Heart left ventricle (tissue), 13 donors: ENCODE data around the gene PNMA6A.

Source experiments
- POLR2A ChIP-seq, 2 donors: fragments of 450-650 bp; IDR thresholded peaks; one replicate each; pipeline ENCODE4 v1.6.1; 2017; ENCODE audit warnings: antibody characterized with exemption in 2 of 2, mild to moderate bottlenecking in 2 of 2, moderate library complexity in 2 of 2
- TF ChIP-seq, protein P1 (sequence below), 12 donors: fragments of 200-600 bp; sonication (generic) in 4 of 12; IDR thresholded peaks; one replicate each; pipeline versions ENCODE4 v1.5.0 to v1.8.0; 2018 to 2022; ENCODE audit warnings: antibody characterized with exemption in 12 of 12, mild to moderate bottlenecking in 5 of 12
- donor health status: ischemic (EF 13 %, LVEDD 7.1; RV severe dilation, severe dysfunction).
- donor health status: DM: no; HTN: yes; CAD: no.
- donor health status: DM: no; HTN: no; CAD: no.
- donor health status: ischemic (EF 25% LVEDD 6.9; RV normal size, moderate dysfunction).
- donor health status: ischemic (EF 25% LVEDD 5.7; RV mildly dilated, moderate dysfunction).
- donor health status: ischemic (EF 35%, LVEDD 5.7; RV mildly dilated, moderate dysfunction).
- donor health status: nonischemic (EF 11% LVEDD 7.7; RV severe dilation, severe dysfunction).
- donor health status: DM: yes; HTN: yes; CAD: no.
- donor health status: PGD.
- donor health status: ischemic (EF 29% LVEDD 5.4; RV normal size, mild dysfunction).
- donor health status: nonischemic (EF 23%, LVEDD 6.1; RV moderate dilation, normal function).

DNA sequence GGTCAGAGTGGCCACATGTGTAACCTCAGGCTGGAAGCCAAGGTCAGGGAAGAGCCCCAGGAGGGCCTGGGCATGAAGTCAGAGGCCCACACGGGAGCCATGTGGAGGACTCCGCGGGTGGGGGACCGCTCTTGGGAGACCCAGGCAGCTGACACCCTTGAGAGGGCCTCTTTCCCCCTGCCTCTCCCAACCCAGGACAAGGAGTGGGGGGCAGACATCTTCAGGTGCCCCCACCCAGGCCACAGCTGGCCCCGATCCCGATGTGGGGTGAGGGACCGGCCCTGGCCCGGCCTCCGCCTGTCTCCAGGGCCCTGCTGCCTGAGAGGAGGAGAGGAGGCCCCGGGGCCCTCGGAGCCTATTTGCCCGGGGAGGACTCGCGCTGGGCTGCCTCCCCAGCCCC lies 3.1 kb downstream of the PNMA6A start:
- TF ChIP-seq, protein P1, sequence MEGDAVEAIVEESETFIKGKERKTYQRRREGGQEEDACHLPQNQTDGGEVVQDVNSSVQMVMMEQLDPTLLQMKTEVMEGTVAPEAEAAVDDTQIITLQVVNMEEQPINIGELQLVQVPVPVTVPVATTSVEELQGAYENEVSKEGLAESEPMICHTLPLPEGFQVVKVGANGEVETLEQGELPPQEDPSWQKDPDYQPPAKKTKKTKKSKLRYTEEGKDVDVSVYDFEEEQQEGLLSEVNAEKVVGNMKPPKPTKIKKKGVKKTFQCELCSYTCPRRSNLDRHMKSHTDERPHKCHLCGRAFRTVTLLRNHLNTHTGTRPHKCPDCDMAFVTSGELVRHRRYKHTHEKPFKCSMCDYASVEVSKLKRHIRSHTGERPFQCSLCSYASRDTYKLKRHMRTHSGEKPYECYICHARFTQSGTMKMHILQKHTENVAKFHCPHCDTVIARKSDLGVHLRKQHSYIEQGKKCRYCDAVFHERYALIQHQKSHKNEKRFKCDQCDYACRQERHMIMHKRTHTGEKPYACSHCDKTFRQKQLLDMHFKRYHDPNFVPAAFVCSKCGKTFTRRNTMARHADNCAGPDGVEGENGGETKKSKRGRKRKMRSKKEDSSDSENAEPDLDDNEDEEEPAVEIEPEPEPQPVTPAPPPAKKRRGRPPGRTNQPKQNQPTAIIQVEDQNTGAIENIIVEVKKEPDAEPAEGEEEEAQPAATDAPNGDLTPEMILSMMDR (IDR thresholded peaks at IDR 0.05) = no peak
- no peak for TF ChIP-seq POLR2A (IDR thresholded peaks at IDR 0.05)
